ENCODE measurements around the gene PLAAT3.
"Not testable (repeated sequence)": the region's sequence is repeated elsewhere in the genome, so short reads cannot be mapped to it uniquely, and the experiment has no call there.

PLAAT3 gene

GRCh38 chr11:63551091-63551888 is 62.9 kb downstream of the PLAAT3 start:
- no peak for TF ChIP-seq CTCF (IDR thresholded peaks at IDR 0.05; ENCODE audit: low read depth, low read length)
- Histone ChIP-seq H3K4me3 (ENCODE audit: low read depth, low read length) (no peak overlapping the region), H3K36me3 (no peaks in the 10 kb centered on the region), H3K27ac (no peak overlapping the region), H3K9me3 (ENCODE audit: severe bottlenecking) (no peaks in the 10 kb centered on the region), H3K27me3 (ENCODE audit: insufficient read depth, low read depth, severe bottlenecking) (no peaks in the 10 kb centered on the region)
- DNase-seq = no peak

- H3K27ac ChIP-seq; H3K9me3 ChIP-seq (ENCODE audit: severe bottlenecking); H3K4me3 ChIP-seq (ENCODE audit: low read depth, low read length); H3K36me3 ChIP-seq; H3K27me3 ChIP-seq (ENCODE audit: insufficient read depth, low read depth, severe bottlenecking); DNase-seq: not testable (repeated sequence)
These were observed 64.0 kb downstream of the PLAAT3 start for GRCh38 chr11:63550156-63550700.

- Histone ChIP-seq H3K4me3 (ENCODE audit: low read depth, low read length) (no peak overlapping the region), H3K36me3 (no peaks in the 10 kb centered on the region), H3K27ac (no peak overlapping the region), H3K9me3 (ENCODE audit: severe bottlenecking) (no peaks in the 10 kb centered on the region), H3K27me3 (ENCODE audit: insufficient read depth, low read depth, severe bottlenecking) (no peaks in the 10 kb centered on the region)
- no peak for TF ChIP-seq CTCF (IDR thresholded peaks at IDR 0.05; ENCODE audit: low read depth, low read length)
- DNase-seq = no peak
These were observed 64.8 kb downstream of the PLAAT3 start for GRCh38 chr11:63549411-63549810.

GRCh38 chr11:63548178-63548577 is 66.1 kb downstream of the PLAAT3 start:
- no peaks in the 10 kb centered on the region for H3K27me3 ChIP-seq (ENCODE audit: insufficient read depth, low read depth, severe bottlenecking)
- H3K9me3 ChIP-seq (ENCODE audit: severe bottlenecking) = no peaks in the 10 kb centered on the region
- no peaks in the 10 kb centered on the region for H3K36me3 ChIP-seq
- no peak overlapping the region for H3K27ac ChIP-seq
- TF ChIP-seq CTCF (IDR thresholded peaks at IDR 0.05; ENCODE audit: low read depth, low read length) = no peak
- no peak overlapping the region for H3K4me3 ChIP-seq (ENCODE audit: low read depth, low read length)
- no peak for DNase-seq

- no peak overlapping the region for H3K27ac ChIP-seq
- H3K27me3 ChIP-seq (ENCODE audit: insufficient read depth, low read depth, severe bottlenecking) = no peaks in the 10 kb centered on the region
- DNase-seq = no peak
- TF ChIP-seq CTCF (IDR thresholded peaks at IDR 0.05; ENCODE audit: low read depth, low read length) = no peak
- H3K4me3 ChIP-seq (ENCODE audit: low read depth, low read length) = no peak overlapping the region
- H3K9me3 ChIP-seq (ENCODE audit: severe bottlenecking) = no peaks in the 10 kb centered on the region
- no peaks in the 10 kb centered on the region for H3K36me3 ChIP-seq
These were observed 67.2 kb downstream of the PLAAT3 start for GRCh38 chr11:63547061-63547460.

GRCh38 chr11:63543711-63544110 is 70.5 kb downstream of the PLAAT3 start:
- H3K27ac ChIP-seq = no peak overlapping the region
- no peak for TF ChIP-seq CTCF (IDR thresholded peaks at IDR 0.05; ENCODE audit: low read depth, low read length)
- no peaks in the 10 kb centered on the region for H3K36me3 ChIP-seq
- no peaks in the 10 kb centered on the region for H3K9me3 ChIP-seq (ENCODE audit: severe bottlenecking)
- no peaks in the 10 kb centered on the region for H3K27me3 ChIP-seq (ENCODE audit: insufficient read depth, low read depth, severe bottlenecking)
- no peak overlapping the region for H3K4me3 ChIP-seq (ENCODE audit: low read depth, low read length)
- DNase-seq = no peak

GRCh38 chr11:63542506-63542905 is 71.7 kb downstream of the PLAAT3 start:
- not testable (repeated sequence) for H3K27ac ChIP-seq; H3K36me3 ChIP-seq; H3K9me3 ChIP-seq (ENCODE audit: severe bottlenecking); H3K4me3 ChIP-seq (ENCODE audit: low read depth, low read length); DNase-seq; H3K27me3 ChIP-seq (ENCODE audit: insufficient read depth, low read depth, severe bottlenecking)
